DOHH2 (cell line): Measurements from ENCODE around the gene CHD5.

Experiments
- H3F3A ChIP-seq: fragments of 200-600 bp; sonication (generic), shearing (Covaris generic); 2 replicates; pipeline ENCODE4 v1.6.0; 2016; ENCODE audit warnings: antibody characterized with exemption, mild to moderate bottlenecking; ENCODE audit not compliant: control insufficient read depth, insufficient read depth
- H3K27ac ChIP-seq: fragments of 200-600 bp; sonication (generic); 2 replicates; pipeline ENCODE4 v1.5.1; 2014; ENCODE audit warnings: low read depth, mild to moderate bottlenecking, low read length, moderate library complexity
- H3K27me3 ChIP-seq: fragments of 200-600 bp; sonication (generic); 2 replicates; pipeline ENCODE4 v1.6.1; 2014; ENCODE audit warnings: mild to moderate bottlenecking, low read length, mixed read lengths; ENCODE audit not compliant: control insufficient read depth
- H3K36me3 ChIP-seq: fragments of 200-600 bp; sonication (generic); 2 replicates; pipeline ENCODE4 v1.6.1; 2014; ENCODE audit warnings: mild to moderate bottlenecking, low read length, moderate library complexity, mixed read lengths; ENCODE audit not compliant: control insufficient read depth
- H3K4me1 ChIP-seq: fragments of 200-600 bp; sonication (generic); 2 replicates; pipeline ENCODE4 v1.6.1; 2014; ENCODE audit warnings: mild to moderate bottlenecking, low read length, mixed read lengths; ENCODE audit not compliant: control insufficient read depth
- H3K4me2 ChIP-seq: fragments of 200-600 bp; sonication (generic); 2 replicates; pipeline ENCODE4 v1.6.0; 2014; ENCODE audit warnings: mild to moderate bottlenecking, low read length, moderate library complexity
- H3K4me3 ChIP-seq: fragments of 200-600 bp; sonication (generic); 2 replicates; pipeline ENCODE4 v1.5.1; 2014; ENCODE audit warnings: mild to moderate bottlenecking, low read length, mixed read lengths
- H3K79me2 ChIP-seq: fragments of 200-600 bp; sonication (generic); 2 replicates; pipeline ENCODE4 v1.6.1; 2014; ENCODE audit warnings: mild to moderate bottlenecking, low read length, mixed read lengths; ENCODE audit not compliant: control insufficient read depth
- H3K9me2 ChIP-seq: fragments of 200-600 bp; sonication (generic); replicated peaks from 2 replicates; pipeline ENCODE4 v1.6.1; 2014; ENCODE audit warnings: mild to moderate bottlenecking, low read length, mixed read lengths; ENCODE audit not compliant: control insufficient read depth
- H3K9me3 ChIP-seq: fragments of 200-600 bp; sonication (generic); 2 replicates; pipeline ENCODE4 v1.6.1; 2014; ENCODE audit warnings: antibody characterized with exemption, low read length, mixed read lengths; ENCODE audit not compliant: control insufficient read depth, insufficient read depth
- H4K20me1 ChIP-seq: fragments of 200-600 bp; sonication (generic); 2 replicates; pipeline ENCODE4 v1.6.0; 2014; ENCODE audit warnings: low read depth, mild to moderate bottlenecking, antibody characterized with exemption, low read length, moderate library complexity; ENCODE audit not compliant: control insufficient read depth, insufficient read depth
- CTCF ChIP-seq: fragments of 200-600 bp; sonication (generic); IDR thresholded peaks from one replicate; pipeline ENCODE4 v1.5.1; 2014; ENCODE audit warnings: antibody characterized with exemption, mild to moderate bottlenecking, low read depth, low read length; ENCODE audit not compliant: poor library complexity, severe bottlenecking
- EZH2phosphoT487 ChIP-seq: fragments of 200-600 bp; sonication (generic); IDR thresholded peaks from 2 replicates; pipeline ENCODE4 v1.6.1; 2017; ENCODE audit warnings: borderline replicate concordance, mild to moderate bottlenecking, antibody characterized with exemption, low read length, moderate library complexity, mixed read lengths

Gene CHD5

GRCh38 chr1:6137758-6138157 is 42.4 kb downstream of the CHD5 start:
- no peak overlapping the region for H3K4me2 ChIP-seq
- no peaks in the 10 kb centered on the region; the same call in 1 of the 2 replicates for H3K27me3 ChIP-seq
- no peaks in the 10 kb centered on the region for H3K79me2 ChIP-seq
- TF ChIP-seq EZH2phosphoT487 (no peak), CTCF (no peak)
- H3F3A ChIP-seq: no peaks in the 10 kb centered on the region
- no peaks in the 10 kb centered on the region for H3K36me3 ChIP-seq
- H3K4me3 ChIP-seq: no peak overlapping the region
- no peaks in the 10 kb centered on the region for H3K9me2 ChIP-seq
- H4K20me1 ChIP-seq: no peaks in the 10 kb centered on the region
- H3K27ac ChIP-seq: no peak overlapping the region
- no peaks in the 10 kb centered on the region for H3K4me1 ChIP-seq
- H3K9me3 ChIP-seq: no peaks in the 10 kb centered on the region

GRCh38 chr1:6136516-6137220 is 43.5 kb downstream of the CHD5 start:
- Histone ChIP-seq H3K9me2 (no peaks in the 10 kb centered on the region), H4K20me1 (no peaks in the 10 kb centered on the region), H3F3A (no peaks in the 10 kb centered on the region), H3K27ac (no peak overlapping the region), H3K4me3 (no peak overlapping the region), H3K79me2 (no peaks in the 10 kb centered on the region), H3K9me3 (no peaks in the 10 kb centered on the region), H3K36me3 (no peaks in the 10 kb centered on the region), H3K4me1 (no peaks in the 10 kb centered on the region), H3K27me3 (no peaks in the 10 kb centered on the region; the same call in 1 of the 2 replicates), H3K4me2 (no peak overlapping the region)
- TF ChIP-seq CTCF (no peak), EZH2phosphoT487 (no peak)

GRCh38 chr1:6134741-6135510 is 45.2 kb downstream of the CHD5 start:
- Histone ChIP-seq H3K9me3 (no peaks in the 10 kb centered on the region), H4K20me1 (no peaks in the 10 kb centered on the region), H3K27ac (no peak overlapping the region), H3F3A (no peaks in the 10 kb centered on the region), H3K4me2 (no peak overlapping the region), H3K4me3 (no peak overlapping the region), H3K27me3 (no peaks in the 10 kb centered on the region; the same call in 1 of the 2 replicates), H3K9me2 (no peaks in the 10 kb centered on the region), H3K4me1 (no peaks in the 10 kb centered on the region), H3K79me2 (no peaks in the 10 kb centered on the region), H3K36me3 (no peaks in the 10 kb centered on the region)
- TF ChIP-seq CTCF (no peak), EZH2phosphoT487 (no peak)
